B cell (primary cell): Measurements from ENCODE around the gene SLC35G1. TPM values are rescaled to one million over a fixed set of nuclear protein-coding genes. Genes with fewer than 3 reads are reported as not detected.

Experiments
- ATAC-seq: fragments of 200-7000 bp; cut with Tn5 transposase; one replicate; pipeline ENCODE4 v1.10.0; 2021; ENCODE audit warnings: low read depth, mild to moderate bottlenecking, moderate number of reproducible peaks, moderate library complexity
- CTCF ChIA-PET: fragments of 350-600 bp; sonication (Branson Sonifier 250); formaldehyde crosslinking; loops from one replicate; lab custom pipeline; 2021; ENCODE audit warnings: antibody characterized with exemption, inconsistent platforms; lab: Charles Lee
- POLR2A ChIA-PET: fragments of 350-600 bp; sonication (Branson Sonifier 250); formaldehyde crosslinking; loops from one replicate; lab custom pipeline; 2021; ENCODE audit warnings: antibody characterized with exemption; lab: Charles Lee
- DNase-seq: peaks from one replicate; pipeline ENCODE4 v3.0.0; 2013
- H2AFZ ChIP-seq: 2 replicates; pipeline ENCODE4 v1.6.1; 2012; ENCODE audit warnings: mild to moderate bottlenecking, low read depth, low read length; ENCODE audit not compliant: insufficient read depth, poor library complexity, severe bottlenecking
- H3K27ac ChIP-seq, 2 donors: 1 replicate in 1 of 2; 2 replicates in 1 of 2; pipeline ENCODE4 v1.5.1; 2012 to 2013; ENCODE audit warnings: low read length in 2 of 2, mild to moderate bottlenecking in 2 of 2, moderate library complexity in 1 of 2
- H3K27me3 ChIP-seq, 4 experiments: fragments of 200-600 bp in 1 of 4; sonication (generic) in 1 of 4; replicated peaks in 1 of 4; 1 replicate in 2 of 4; 2 replicates in 2 of 4; pipeline versions ENCODE4 v1.6.1 to v1.7.0; 2013 to 2016; ENCODE audit warnings: low read length in 3 of 4, mild to moderate bottlenecking in 2 of 4, mixed read lengths in 1 of 4, moderate library complexity in 1 of 4; ENCODE audit not compliant: insufficient read depth in 4 of 4, control insufficient read depth in 3 of 4; ENCODE audit errors: control extremely low read depth in 1 of 4
- H3K36me3 ChIP-seq, 2 experiments: replicated peaks in 1 of 2; 1 replicate in 1 of 2; 2 replicates in 1 of 2; pipeline versions ENCODE4 v1.6.1 to v1.7.1; 2013; ENCODE audit warnings: low read length in 1 of 2; ENCODE audit not compliant: insufficient read depth in 2 of 2, control insufficient read depth in 1 of 2; ENCODE audit errors: control extremely low read depth in 1 of 2, extremely low read depth in 1 of 2
- H3K4me1 ChIP-seq, 2 donors: fragments of 200-600 bp in 1 of 2; sonication (generic) in 1 of 2; 1 replicate in 1 of 2; 2 replicates in 1 of 2; pipeline versions ENCODE4 v1.5.1 to v1.6.1; 2013 to 2017; ENCODE audit warnings: low read length in 2 of 2; ENCODE audit not compliant: control insufficient read depth in 2 of 2, insufficient read depth in 2 of 2
- H3K4me2 ChIP-seq: replicated peaks from 2 replicates; pipeline ENCODE3; 2012; ENCODE audit warnings: mild to moderate bottlenecking, low read depth, low read length; ENCODE audit not compliant: poor library complexity, severe bottlenecking
- H3K4me3 ChIP-seq, 5 experiments: fragments of 200-600 bp in 1 of 5; sonication (generic) in 1 of 5; 1 replicate in 3 of 5; 2 replicates in 2 of 5; pipeline versions ENCODE4 v1.5.1 to v1.7.0; 2011 to 2016; ENCODE audit warnings: low read length in 4 of 5, mild to moderate bottlenecking in 4 of 5, low read depth in 2 of 5, control low read depth in 1 of 5, moderate library complexity in 1 of 5; ENCODE audit not compliant: insufficient read depth in 1 of 5; ENCODE audit errors: control extremely low read depth in 1 of 5, extremely low read depth in 1 of 5
- H3K79me2 ChIP-seq: fragments of 200-600 bp; sonication (generic); one replicate; pipeline ENCODE4 v1.6.0; 2016; ENCODE audit warnings: low read length; ENCODE audit not compliant: control insufficient read depth, insufficient read depth
- H3K9ac ChIP-seq: fragments of 200-600 bp; sonication (generic); 2 replicates; pipeline ENCODE4 v1.6.1; 2017; ENCODE audit warnings: mild to moderate bottlenecking, low read length, moderate library complexity
- H3K9me3 ChIP-seq, 3 donors: one replicate each; pipeline versions ENCODE4 v1.6.1 to v1.7.1; 2013; ENCODE audit warnings: low read length in 2 of 3; ENCODE audit not compliant: control insufficient read depth in 2 of 3, insufficient read depth in 1 of 3; ENCODE audit errors: control extremely low read depth in 1 of 3
- H4K20me1 ChIP-seq: 2 replicates; pipeline ENCODE4 v1.6.0; 2012; ENCODE audit warnings: mild to moderate bottlenecking, low read length; ENCODE audit not compliant: insufficient read depth, control insufficient read depth, poor library complexity, severe bottlenecking
- H3K27ac Mint-ChIP-seq: one replicate; pipeline ENCODE4 v1.8.0; 2021; ENCODE audit warnings: mixed read lengths
- H3K27me3 Mint-ChIP-seq: one replicate; pipeline ENCODE4 v1.8.0; 2021; ENCODE audit warnings: mixed read lengths
- H3K4me1 Mint-ChIP-seq: one replicate; pipeline ENCODE4 v1.8.0; 2021; ENCODE audit warnings: mixed read lengths
- H3K4me3 Mint-ChIP-seq: one replicate; pipeline ENCODE4 v1.8.0; 2021; ENCODE audit warnings: mixed read lengths
- H3K9me3 Mint-ChIP-seq: one replicate; pipeline ENCODE4 v1.8.0; 2022; ENCODE audit warnings: mixed read lengths; ENCODE audit not compliant: insufficient read depth
- CTCF ChIP-seq: fragments of 200-600 bp; IDR thresholded peaks from one replicate; pipeline ENCODE4 v1.8.0; 2022; ENCODE audit warnings: antibody characterized with exemption, mild to moderate bottlenecking
- EZH2 ChIP-seq: IDR thresholded peaks from 2 replicates; pipeline ENCODE4 v1.6.1; 2012; ENCODE audit warnings: borderline replicate concordance, low read depth, mild to moderate bottlenecking, moderate library complexity, low read length; ENCODE audit not compliant: insufficient read depth, poor library complexity, severe bottlenecking
- WGBS: methylation state at CpG from one replicate; pipeline ENCODE4 v1.1.5; 2013; ENCODE audit warnings: missing lambda C conversion rate; ENCODE audit not compliant: insufficient coverage; 5-methylcytosine and 5-hydroxymethylcytosine counted together
- intact Hi-C: fragments of 100-400 bp; cut with micrococcal nuclease; formaldehyde crosslinking; loops from one replicate; pipeline ENCODE4 v1.10.0; 2022
- polyA minus RNA-seq: library from RNA; depleted of rRNA, polyadenylated mRNA; stranded (reverse); fragments of >200 nt; gene quantifications from 2 replicates; pipeline ENCODE4 v1.2.3, GENCODE V29; 2012
- polyA plus RNA-seq: library from polyadenylated mRNA; depleted of rRNA; stranded (reverse); fragments of >200 nt; gene quantifications from 2 replicates; pipeline ENCODE4 v1.2.3, GENCODE V29; 2012
- total RNA-seq, 2 donors: library from RNA; stranded (reverse); fragments of 120-200 nt in 1 of 2; gene quantifications; 1 replicate in 1 of 2; 2 replicates in 1 of 2; pipeline versions ENCODE4 v1.2.3 to v1.2.4, GENCODE V29; 2013 to 2022

SLC35G1 gene, protein sequence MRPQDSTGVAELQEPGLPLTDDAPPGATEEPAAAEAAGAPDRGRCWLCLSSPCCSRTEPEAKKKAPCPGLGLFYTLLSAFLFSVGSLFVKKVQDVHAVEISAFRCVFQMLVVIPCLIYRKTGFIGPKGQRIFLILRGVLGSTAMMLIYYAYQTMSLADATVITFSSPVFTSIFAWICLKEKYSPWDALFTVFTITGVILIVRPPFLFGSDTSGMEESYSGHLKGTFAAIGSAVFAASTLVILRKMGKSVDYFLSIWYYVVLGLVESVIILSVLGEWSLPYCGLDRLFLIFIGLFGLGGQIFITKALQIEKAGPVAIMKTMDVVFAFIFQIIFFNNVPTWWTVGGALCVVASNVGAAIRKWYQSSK
- total RNA-seq (2.6 and 2.8 TPM in 2 replicates), polyA plus RNA-seq (0.66 and 1.7 TPM in 2 replicates), polyA minus RNA-seq (0.51 and 0.86 TPM in 2 replicates)
- 0.98 TPM for total RNA-seq (2013)

GRCh38 chr10:93893646-93894515 is at the start of gene SLC35G1:
Gene SLC35G1, plus strand, starts transcription at chr10:93893978. Its CDS starts 56 bp downstream, at chr10:93894034.
- H4K20me1 ChIP-seq: no peaks in the 10 kb centered on the region
- H3K27ac ChIP-seq: no peak within 1 kb of the TSS
- no peak for TF ChIP-seq EZH2
- no peak for TF ChIP-seq CTCF
- POLR2A ChIA-PET: interaction anchor here (0.6 kb wide), 1 partner anchor 23 kb away, joined by 3 read pairs; no protein-coding TSS in a partner anchor
- peak within 1 kb of the TSS; percentile 39 to 76 (median 61) for H3K4me3 ChIP-seq
- WGBS: under 1% methylated on average over 82 of the region's 82 CpGs
- H3K4me1 ChIP-seq: peaks cover 6 to 11% of the 10 kb centered on the region in 2 donors
- H3K79me2 ChIP-seq: no peaks in the 10 kb centered on the region
- intact Hi-C loops: loop anchor here (10.0 kb wide), 1 partner anchor 189 kb away; the partner anchor contains the start of gene FRA10AC1
- peaks cover 11% of the 10 kb centered on the region for H3K27me3 Mint-ChIP-seq
- peak within 1 kb of the TSS; percentile 73 for H3K4me2 ChIP-seq
- H3K36me3 ChIP-seq: no peaks in the 10 kb centered on the region
- DNase-seq (peak; percentile 83), ATAC-seq (peak; percentile 93)
- no peaks in the 10 kb centered on the region for H3K9me3 Mint-ChIP-seq
- peak within 1 kb of the TSS; percentile 67 for H3K9ac ChIP-seq
- H3K27me3 ChIP-seq: no peaks in the 10 kb centered on the region
- CTCF ChIA-PET: interaction anchor here (1.3 kb wide), 1 partner anchor 10 kb away, joined by 3 read pairs; no protein-coding TSS in a partner anchor
- H3K27ac Mint-ChIP-seq: peak within 1 kb of the TSS; percentile 39
- peak within 1 kb of the TSS; percentile 88 for H3K4me3 Mint-ChIP-seq
- H3K9me3 ChIP-seq: no peaks in the 10 kb centered on the region
- H2AFZ ChIP-seq: peak within 1 kb of the TSS; percentile 84
- H3K4me1 Mint-ChIP-seq: peaks cover 23% of the 10 kb centered on the region
